Peyer's patch (tissue), 4 donors: ENCODE data around the gene FOCAD. TPM values are rescaled to one million over a fixed set of nuclear protein-coding genes. Genes with fewer than 3 reads are reported as not detected.

ENCODE experiments used
- DNase-seq, 3 donors: peaks; one replicate each; pipeline ENCODE4 v3.0.0-alpha.2; 2017 to 2019
- H3K27ac ChIP-seq, 4 donors: fragments of 200-600 bp; sonication (generic); one replicate each; pipeline ENCODE4 v1.5.1; 2016 to 2019
- H3K27me3 ChIP-seq, 2 donors: fragments of 200-600 bp; sonication (generic); one replicate each; pipeline ENCODE4 v1.5.1; 2019
- H3K36me3 ChIP-seq, 3 donors: fragments of 200-600 bp; sonication (generic); one replicate each; pipeline ENCODE4 v1.5.1; 2016 to 2019
- H3K4me1 ChIP-seq, 4 donors: fragments of 200-600 bp; sonication (generic); one replicate each; pipeline ENCODE4 v1.5.1; 2016 to 2019
- H3K4me3 ChIP-seq, 4 donors: fragments of 200-600 bp; sonication (generic); 1 replicate in 3 of 4; 2 replicates in 1 of 4; pipeline ENCODE4 v1.5.1; 2016 to 2019; ENCODE audit warnings: mild to moderate bottlenecking in 1 of 4
- H3K9me3 ChIP-seq, 4 donors: fragments of 200-600 bp; sonication (generic); one replicate each; pipeline ENCODE4 v1.5.1; 2016 to 2019; ENCODE audit warnings: mild to moderate bottlenecking in 1 of 4
- CTCF ChIP-seq, 6 experiments: fragments of 450-650 bp in 4 of 6; fragments of 200-600 bp in 2 of 6; sonication (generic) in 1 of 6; IDR thresholded peaks; one replicate each; pipeline ENCODE4 v1.5.1; 2017 to 2019; ENCODE audit warnings: antibody characterized with exemption in 6 of 6, mild to moderate bottlenecking in 3 of 6, moderate library complexity in 1 of 6
- POLR2A ChIP-seq, 2 donors: fragments of 450-650 bp; IDR thresholded peaks; one replicate each; pipeline ENCODE4 v1.5.1; 2017; ENCODE audit warnings: antibody characterized with exemption in 2 of 2, mild to moderate bottlenecking in 2 of 2, moderate library complexity in 2 of 2
- total RNA-seq, 4 donors: library from RNA; depleted of rRNA; stranded (reverse); fragments of >200 nt; gene quantifications; one replicate each; pipeline ENCODE4 v1.1.0, GENCODE V29; 2016

FOCAD gene
- total RNA-seq, 4 donors from 2014 or later: 19.4 to 42.1 (median 28.7) TPM

GRCh38 chr9:20684875-20685696 lies 1.0 kb downstream of the FOCAD start:
- H3K27ac ChIP-seq: peak overlapping the region; percentile 85 to 95 (median 90)
- TF ChIP-seq POLR2A (IDR thresholded peaks at IDR 0.05) (no peak), CTCF (IDR thresholded peaks at IDR 0.05) (no peak)
- DNase-seq: no peak
- peaks cover 0 to 10% (median 0%) of the 10 kb centered on the region in 4 donors for H3K4me1 ChIP-seq
- H3K4me3 ChIP-seq: peak overlapping the region; percentile 79 to 96 (median 90)
- H3K36me3 ChIP-seq: no peaks in the 10 kb centered on the region
- H3K27me3 ChIP-seq: no peaks in the 10 kb centered on the region
- H3K9me3 ChIP-seq: no peaks in the 10 kb centered on the region

GRCh38 chr9:20685769-20686168 lies 1.7 kb downstream of the FOCAD start:
- Histone ChIP-seq H3K36me3 (no peaks in the 10 kb centered on the region), H3K9me3 (no peaks in the 10 kb centered on the region), H3K4me3 (no peak overlapping the region), H3K4me1 (peaks cover 0 to 10% (median 0%) of the 10 kb centered on the region in 4 donors), H3K27ac (peak overlapping the region in 1 of 4 donors; percentile 93), H3K27me3 (no peaks in the 10 kb centered on the region)
- no peak for DNase-seq
- TF ChIP-seq POLR2A (IDR thresholded peaks at IDR 0.05) (no peak), CTCF (IDR thresholded peaks at IDR 0.05) (no peak)

GRCh38 chr9:20689833-20690232 lies 5.8 kb downstream of the FOCAD start:
- Histone ChIP-seq H3K27ac (no peak overlapping the region), H3K4me3 (no peak overlapping the region), H3K9me3 (no peaks in the 10 kb centered on the region), H3K36me3 (no peaks in the 10 kb centered on the region), H3K27me3 (no peaks in the 10 kb centered on the region), H3K4me1 (peaks cover 0 to 10% (median 0%) of the 10 kb centered on the region in 4 donors)
- TF ChIP-seq POLR2A (IDR thresholded peaks at IDR 0.05): no peak
- no peak for TF ChIP-seq CTCF (IDR thresholded peaks at IDR 0.05)
- no peak for DNase-seq

- H3K4me1 ChIP-seq: no peaks in the 10 kb centered on the region
- H3K27ac ChIP-seq: no peak overlapping the region
- DNase-seq: no peak
- H3K4me3 ChIP-seq: no peak overlapping the region
- H3K36me3 ChIP-seq: no peaks in the 10 kb centered on the region
- no peaks in the 10 kb centered on the region for H3K9me3 ChIP-seq
- no peaks in the 10 kb centered on the region for H3K27me3 ChIP-seq
- no peak for TF ChIP-seq POLR2A (IDR thresholded peaks at IDR 0.05)
- TF ChIP-seq CTCF (IDR thresholded peaks at IDR 0.05): no peak
Measured at GRCh38 chr9:20692554-20692953, 8.5 kb downstream of the FOCAD start.

GRCh38 chr9:20693068-20693467 lies 9.0 kb downstream of the FOCAD start:
- DNase-seq: no peak

More at GRCh38 chr9:20693068-20693467, 9.0 kb downstream of the FOCAD start:
- Histone ChIP-seq H3K9me3 (no peaks in the 10 kb centered on the region), H3K36me3 (no peaks in the 10 kb centered on the region), H3K27me3 (no peaks in the 10 kb centered on the region), H3K27ac (no peak overlapping the region), H3K4me1 (no peaks in the 10 kb centered on the region), H3K4me3 (no peak overlapping the region)
- TF ChIP-seq CTCF (IDR thresholded peaks at IDR 0.05) (no peak), POLR2A (IDR thresholded peaks at IDR 0.05) (no peak)
